ENCODE results near the gene TLE3.
"Not testable (repeated sequence)": the region's sequence is repeated elsewhere in the genome, so short reads cannot be mapped to it uniquely, and the experiment has no call there.

The TLE3 gene

DNA sequence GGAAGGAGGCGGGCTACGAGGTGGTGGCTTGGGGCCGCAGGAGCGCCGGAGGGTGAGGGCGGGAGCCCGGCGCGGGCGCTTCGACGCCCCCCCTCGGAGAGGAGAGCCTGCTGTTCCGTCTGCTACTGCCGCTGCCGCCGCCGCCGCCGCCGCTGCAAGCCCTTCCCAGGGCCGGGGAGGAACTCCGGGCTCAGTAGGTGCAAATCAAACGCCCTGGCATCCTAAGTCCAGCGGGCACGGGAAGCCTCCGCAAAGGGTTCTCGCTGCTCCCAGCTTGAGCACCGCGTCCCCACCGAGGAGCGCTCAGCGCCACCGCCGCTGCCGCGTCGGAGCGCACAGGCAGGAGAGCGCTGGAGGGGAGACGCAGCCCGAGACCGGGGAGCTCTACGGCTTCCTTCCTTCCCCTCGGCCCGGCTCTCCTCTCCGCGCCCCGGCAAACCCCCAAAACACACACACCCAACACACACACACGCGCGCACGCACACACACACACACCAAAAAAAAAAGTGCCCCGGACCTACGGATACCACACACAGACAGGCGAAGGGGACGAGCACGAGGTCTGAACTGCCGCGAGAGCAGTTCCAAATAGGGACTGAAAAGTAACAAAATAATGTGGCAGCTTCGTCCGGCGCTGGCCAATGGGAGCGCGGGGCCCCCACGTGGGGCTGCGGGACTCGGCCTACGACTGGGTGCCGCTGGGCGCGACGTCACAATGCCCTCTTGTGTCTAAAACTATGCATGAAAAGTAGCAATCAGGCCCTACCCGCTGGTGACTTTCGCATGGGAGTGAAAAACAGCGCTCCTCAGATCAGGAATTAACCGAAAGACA, at the start of gene TLE3:
TSS of gene TLE3 (minus strand) at position 597 of the 832 bp plus-strand sequence. CDS start 1,119 bp downstream, outside the sequence.
- peak; percentile 87 for DNase-seq (ENCODE audit: low read depth, low spot score)
- peak within 1 kb of the TSS; percentile 83 for H3K27ac ChIP-seq

DNA sequence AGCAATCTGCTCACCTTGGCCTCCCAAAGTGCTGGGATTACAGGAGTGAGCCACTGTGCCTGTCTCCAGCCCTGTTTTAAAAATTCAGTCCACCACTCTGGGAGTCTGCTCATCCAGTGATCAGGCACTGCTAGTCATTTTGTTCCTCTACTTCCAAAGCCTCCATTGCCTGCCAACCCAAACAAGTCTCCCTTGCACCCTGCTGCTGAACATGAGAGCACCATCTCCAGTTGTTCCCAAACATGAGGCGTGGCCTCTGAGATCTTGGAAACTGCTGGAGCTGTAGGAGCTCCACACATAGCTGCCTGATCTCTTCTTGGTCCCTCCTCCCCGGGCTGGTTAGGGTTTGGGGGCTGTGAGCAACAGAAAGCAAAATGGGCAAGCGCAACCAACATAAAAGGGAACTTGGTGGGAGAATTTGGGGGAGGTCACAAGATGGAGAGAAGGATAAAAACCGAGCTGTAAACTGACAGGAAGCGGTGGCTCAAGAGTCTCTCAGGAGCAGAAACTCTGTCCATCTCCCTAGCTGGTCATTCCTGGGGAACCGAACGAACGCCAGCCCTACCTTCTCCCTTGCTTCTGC, 49.6 kb upstream of the TLE3 start:
- DNase-seq (ENCODE audit: low read depth, low spot score) = no peak
- H3K27ac ChIP-seq = no peak overlapping the region

DNA sequence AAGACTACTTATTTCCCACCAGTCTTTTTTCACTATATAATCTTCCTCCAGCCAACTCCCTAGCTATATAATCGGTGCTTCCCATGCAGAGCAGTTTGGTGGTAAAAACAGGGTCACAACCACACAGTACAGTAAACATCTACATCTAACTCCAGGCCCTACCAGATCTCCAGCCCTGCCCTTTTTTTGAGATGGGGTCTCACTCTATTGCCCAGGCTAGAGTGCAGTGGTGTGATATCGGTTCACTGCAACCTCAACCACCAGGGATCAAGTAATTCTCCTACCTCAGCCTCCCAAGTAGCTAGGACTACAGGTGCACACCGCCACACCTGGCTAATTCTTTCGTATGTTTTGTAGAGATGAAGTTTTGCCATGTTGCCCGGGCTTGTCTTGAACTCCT, 49.1 kb upstream of the TLE3 start:
- no peak overlapping the region for H3K27ac ChIP-seq
- no peak for DNase-seq (ENCODE audit: low read depth, low spot score)

DNA sequence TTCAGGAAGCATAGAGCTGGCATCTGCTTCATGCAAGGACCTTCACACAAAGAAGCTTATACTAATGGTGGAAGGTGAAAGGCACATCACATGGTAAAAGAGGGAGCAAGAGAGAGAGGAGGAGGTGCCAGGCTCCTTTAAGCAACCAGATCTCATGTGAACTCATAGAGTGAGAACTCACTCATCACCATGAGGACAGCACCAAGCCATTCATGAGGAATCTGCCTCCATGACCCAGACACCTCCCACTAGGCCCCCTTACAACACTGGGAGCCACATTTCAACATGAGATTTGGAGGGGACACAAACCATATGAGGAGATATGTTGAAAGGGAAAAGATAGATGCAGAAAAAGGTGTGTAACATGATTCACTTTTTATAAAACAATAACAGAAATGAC, 48.4 kb upstream of the TLE3 start:
- no peak overlapping the region for H3K27ac ChIP-seq

DNA sequence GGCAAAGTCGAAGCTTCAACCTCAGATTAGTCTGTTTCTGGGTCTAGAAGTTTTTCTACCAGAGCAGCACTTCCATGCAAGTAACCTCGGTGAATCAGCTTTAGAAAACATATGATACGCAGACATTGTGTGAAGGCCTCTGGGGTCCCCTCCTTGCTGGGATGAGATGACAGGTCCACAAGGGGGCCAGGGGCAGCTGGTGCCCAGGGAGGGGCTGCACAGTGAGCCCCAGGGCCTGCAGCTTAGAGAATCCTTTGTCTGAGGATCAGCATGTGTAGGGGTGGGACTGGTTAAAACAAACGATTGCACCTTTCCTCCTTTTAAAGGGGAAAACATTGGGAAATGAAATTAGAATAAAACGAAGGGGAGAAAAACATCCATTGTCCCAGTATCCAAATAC, 47.5 kb upstream of the TLE3 start:
- DNase-seq (ENCODE audit: low read depth, low spot score) = no peak
- H3K27ac ChIP-seq = no peak overlapping the region

More for the DNA sequence above, 48.4 kb upstream of the TLE3 start:
- no peak for DNase-seq (ENCODE audit: low read depth, low spot score)

DNA sequence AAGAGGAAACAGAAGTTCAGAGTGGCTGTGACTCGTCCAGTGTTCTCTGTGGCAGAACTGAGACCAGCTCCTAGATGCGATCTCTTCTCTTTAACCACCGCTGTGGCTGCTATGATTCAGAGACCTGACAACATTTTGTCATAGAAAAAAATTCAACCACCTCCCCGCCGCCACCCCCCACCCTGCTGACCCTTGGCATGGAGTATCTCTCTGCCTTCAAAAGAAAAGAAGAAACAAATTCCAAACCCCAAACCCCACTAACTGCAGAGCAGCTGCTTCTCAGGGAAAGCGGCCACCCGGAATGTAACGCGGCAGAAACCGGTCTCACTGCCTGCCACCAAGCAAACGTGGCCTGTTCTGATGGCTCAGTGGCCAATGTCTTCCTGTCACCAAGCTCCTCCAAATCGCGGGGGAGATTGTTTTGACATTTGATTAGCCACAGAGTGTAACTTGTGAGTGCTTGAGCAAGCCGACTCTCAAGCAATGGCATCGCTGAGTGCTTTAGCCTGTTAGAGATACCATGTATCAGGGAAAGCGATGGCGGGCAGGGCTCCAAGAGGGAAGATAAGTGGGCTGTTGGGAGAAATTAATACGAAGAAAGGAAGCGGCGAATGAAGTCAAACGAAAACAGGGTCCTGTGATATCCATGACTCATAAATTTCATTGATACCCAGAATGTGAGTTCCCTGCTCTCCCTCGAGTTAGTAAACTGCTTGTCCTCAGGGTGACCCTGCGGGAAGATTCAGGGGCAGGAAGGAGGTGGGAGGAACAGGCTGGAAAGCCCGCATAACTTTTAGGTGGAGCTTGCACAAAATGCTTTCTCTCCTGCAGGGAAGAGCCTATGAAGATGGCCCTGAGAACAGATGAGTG, 44.8 kb upstream of the TLE3 start:
- no peak overlapping the region for H3K27ac ChIP-seq
- DNase-seq (ENCODE audit: low read depth, low spot score) = no peak

DNA sequence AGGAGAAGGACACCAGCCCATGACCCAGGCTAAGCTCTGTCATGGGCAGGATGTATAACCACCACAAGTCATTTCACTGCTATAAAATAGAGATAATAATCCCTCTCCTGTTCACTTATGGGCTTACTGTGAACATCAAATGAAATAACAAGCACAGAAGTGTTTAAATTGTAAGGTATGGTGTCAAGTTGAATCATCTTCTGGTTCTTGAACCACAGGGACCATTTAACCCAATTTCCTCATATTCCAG, 44.3 kb upstream of the TLE3 start:
- DNase-seq (ENCODE audit: low read depth, low spot score) = no peak
- no peak overlapping the region for H3K27ac ChIP-seq

DNA sequence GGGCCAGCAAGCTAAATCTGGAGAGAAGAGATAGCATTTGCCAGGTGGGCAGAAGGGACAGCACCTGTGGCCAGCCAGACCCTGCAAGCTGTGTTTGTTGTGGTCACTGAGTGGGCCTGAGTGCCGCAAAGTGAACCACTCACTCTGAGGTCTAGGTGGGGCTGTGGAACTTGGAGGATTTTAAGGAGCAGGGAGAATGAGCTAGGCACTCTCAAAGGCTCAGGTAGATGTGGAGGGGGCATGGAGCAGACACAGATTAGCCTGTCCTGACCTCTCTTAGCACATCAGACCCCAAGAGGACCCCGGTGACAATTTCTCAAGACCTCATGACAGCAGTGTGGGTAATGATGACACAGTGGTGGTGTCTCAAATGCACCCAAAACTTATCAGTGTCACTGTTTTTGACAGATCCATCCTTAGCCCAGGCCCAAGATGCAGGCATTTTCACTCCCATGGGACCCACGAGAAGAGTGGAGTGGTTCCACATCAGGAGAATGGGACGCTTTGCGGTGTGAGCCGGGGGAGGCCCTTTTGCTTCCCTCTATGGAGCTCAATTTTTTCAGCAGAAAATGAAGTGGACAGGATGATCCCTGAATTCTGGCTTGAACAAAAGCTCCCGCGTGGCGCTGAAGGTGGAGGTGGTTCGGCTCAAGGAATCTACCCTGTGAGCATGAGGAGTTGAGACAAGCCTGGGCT, 43.8 kb upstream of the TLE3 start:
- DNase-seq (ENCODE audit: low read depth, low spot score) = no peak
- no peak overlapping the region for H3K27ac ChIP-seq

DNA sequence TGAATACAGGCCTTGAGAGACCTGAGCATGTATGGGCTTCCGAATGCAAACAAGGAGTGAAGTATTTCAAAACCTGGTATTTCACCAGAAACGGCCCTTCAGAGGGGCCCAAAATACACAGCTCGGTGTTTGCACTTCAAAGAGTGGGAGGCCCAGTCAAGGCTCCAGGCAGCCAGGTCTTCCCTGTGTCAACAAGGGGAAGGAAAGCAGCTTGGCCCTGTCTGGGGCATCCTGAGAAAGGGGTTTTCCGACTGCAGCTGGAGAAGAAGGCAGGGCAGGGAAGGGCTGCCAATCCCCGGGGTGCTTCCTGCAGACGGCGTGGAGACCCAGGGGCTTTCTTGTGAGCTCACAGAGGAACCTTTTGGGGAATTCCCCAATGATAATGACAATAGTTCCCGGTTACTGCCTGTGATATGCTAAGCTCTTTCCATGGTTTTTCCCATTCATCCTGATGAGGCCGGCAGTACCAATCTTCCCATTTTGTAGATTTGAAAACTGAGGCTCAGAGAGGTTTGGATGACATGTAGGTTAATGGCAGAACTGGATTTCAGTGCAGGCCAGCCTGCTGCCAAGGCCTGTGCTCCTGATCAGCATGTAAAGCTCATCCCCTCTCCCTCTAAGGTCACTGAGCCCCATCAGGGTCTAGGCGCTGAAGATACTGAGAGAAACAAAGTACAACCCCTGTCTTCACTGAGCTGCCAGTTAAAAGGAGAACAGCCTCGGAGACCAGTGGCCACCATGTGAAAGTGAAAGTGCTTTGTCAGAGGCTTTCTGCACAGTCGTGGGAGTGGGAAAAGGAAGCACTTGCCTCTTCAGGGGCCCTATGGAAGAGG, 43.0 kb upstream of the TLE3 start:
- DNase-seq (ENCODE audit: low read depth, low spot score) = no peak
- H3K27ac ChIP-seq = no peak overlapping the region

DNA sequence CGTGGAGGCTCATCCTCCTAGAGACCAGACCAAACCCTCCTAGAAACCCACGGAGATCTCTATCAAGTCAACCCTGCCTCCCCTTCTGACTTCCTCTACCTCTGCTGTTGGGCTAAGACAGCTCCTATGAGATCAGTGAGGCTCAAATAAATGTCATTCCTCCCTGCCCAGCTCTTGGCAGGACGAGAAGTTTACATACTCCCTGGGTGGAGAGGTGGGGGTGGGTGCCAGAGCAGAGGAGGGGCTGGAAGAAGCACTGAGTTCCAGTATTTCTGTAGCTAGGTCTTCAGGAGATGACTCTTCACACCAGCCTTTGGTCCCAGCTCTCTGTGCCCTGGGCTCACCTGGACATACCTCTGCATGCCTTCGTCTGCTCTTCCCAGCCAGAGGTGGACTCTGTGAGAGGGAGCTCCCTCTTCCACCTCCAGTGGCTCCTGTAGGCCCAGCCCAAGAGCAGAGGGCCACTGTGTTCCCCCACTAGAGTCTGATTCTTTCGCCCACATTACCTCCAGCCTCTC, 42.4 kb upstream of the TLE3 start:
- DNase-seq (ENCODE audit: low read depth, low spot score) = no peak
- H3K27ac ChIP-seq = no peak overlapping the region

DNA sequence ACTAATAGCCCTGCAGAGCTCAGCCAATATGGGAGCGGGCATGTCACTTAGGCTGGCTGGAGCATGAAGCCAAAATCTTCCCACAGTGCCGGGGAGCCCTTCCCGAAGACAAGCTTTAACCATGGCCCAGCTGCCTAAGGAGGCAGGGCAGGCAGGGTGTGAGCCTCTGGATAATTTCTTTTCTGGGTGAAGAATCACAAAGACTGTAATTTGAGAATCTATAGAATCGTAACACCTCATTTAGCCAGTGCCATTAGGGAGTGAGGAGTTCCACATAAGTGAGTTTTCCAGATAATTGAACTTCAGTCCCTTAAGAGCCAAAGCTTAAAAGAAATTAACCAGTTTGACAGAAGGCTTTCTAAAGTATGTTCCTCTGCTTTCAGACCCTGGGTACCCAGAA, 40.2 kb upstream of the TLE3 start:
- DNase-seq (ENCODE audit: low read depth, low spot score) = no peak
- no peak overlapping the region for H3K27ac ChIP-seq

DNA sequence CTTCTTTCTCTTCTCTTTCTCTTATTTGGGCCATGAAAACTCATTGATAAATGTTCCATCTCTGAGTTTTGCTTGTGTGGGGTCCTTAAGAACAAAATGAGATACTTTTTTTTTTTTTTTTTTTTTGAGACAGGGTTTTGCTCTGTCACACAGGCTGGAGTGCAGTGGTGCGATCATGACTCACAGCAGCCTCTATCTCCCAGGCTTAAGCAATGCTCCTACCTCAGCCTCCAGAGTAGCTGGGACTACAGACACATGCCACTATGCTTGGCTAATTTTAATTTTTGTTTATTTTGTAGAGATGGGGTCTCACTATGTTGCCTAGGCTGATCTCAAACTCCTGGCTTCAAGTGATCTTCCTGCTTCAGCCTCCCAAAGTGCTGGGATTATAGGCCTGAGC, 39.3 kb upstream of the TLE3 start:
- DNase-seq (ENCODE audit: low read depth, low spot score) = not testable (repeated sequence)

DNA sequence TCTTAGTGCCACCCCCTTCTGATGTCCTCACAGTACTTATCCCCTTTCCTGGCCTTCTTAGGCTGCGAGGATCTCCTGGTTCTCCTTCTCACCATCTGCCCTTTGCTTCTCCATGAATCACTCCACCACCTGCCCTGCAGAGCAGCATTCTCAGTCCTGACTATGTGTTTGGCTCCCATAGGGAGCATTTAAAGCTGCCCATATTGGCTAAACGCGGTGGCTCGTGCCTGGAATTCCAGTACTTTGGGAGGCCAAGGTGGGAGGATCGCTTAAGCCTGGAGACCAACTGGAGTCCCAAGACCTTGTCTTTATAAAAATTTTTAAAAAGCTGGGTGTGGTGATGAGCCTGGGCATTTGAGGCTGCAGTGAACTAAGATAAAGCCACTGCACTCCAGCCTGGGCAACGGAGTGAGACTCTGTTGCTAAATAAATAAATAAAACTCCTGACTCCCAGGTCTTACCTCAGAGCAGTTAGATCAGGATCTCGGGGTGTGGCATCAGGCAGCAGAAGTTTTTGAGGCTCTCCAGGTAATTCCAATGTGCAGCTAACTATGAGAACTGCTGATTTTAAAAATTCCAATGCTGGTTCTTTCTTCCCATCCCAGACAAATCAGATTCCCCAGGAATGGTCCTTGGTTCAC, 36.2 kb upstream of the TLE3 start:
- no peak overlapping the region for H3K27ac ChIP-seq
- no peak for DNase-seq (ENCODE audit: low read depth, low spot score)

More for the DNA sequence above, 39.3 kb upstream of the TLE3 start:
- H3K27ac ChIP-seq = not testable (repeated sequence)

DNA sequence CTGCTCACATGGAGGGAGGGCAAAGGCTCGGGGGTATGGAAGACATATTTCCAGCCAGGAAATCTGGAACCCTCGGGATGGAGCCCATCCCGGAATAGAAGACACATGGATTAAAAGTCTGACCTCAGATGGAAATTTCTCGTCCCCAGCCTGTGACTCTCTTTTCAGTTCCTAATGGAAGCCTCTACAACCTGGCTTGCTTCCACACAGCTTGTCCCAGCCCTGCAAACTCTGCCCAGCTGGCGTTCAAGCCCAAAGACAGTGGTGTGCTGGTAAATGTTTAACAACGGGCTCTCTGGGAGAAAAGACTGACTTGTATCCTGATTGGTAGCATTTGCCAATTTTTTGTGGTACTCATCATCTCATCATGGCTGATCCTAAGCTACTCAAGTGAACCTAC, 35.6 kb upstream of the TLE3 start:
- DNase-seq (ENCODE audit: low read depth, low spot score) = no peak
- H3K27ac ChIP-seq = no peak overlapping the region

DNA sequence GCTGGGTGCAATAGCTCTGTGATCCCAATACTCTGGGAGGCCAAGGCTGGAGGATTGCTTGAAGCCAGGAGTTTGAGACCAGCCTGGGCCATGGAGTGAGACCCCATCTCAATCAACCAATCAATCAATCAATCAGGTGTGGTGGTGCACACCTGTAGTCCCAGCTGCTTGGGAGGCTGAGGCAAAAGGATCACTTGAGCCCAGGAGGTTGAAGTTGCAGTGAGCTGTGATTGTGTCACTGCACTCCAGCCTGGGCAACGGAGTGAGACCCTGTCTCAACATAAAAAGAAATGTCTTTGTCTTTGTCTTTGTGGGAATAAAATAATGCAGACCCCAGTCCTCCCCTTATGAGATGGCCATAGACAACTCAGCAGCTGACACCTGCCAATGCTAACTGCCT, 34.9 kb upstream of the TLE3 start:
- no peak for DNase-seq (ENCODE audit: low read depth, low spot score)
- no peak overlapping the region for H3K27ac ChIP-seq

DNA sequence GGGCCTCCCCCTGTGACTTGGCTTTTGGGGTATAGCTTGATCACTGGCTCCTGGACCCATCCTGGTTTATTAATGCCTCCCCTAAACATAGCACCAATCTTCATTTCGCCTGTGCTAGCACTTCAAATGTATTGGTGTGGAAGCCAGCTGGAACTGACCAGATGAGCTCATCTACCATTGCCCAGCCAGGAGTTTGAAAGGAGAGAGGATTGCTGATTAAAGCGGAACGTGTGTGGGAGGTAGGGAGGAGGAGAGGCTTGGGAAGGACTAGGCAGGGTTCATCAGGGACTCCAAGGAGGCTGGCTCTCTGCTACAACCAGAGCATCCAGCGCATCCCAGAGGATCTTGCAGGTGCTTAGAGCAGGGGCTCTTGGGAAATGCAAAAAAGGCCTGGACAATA, 34.4 kb upstream of the TLE3 start:
- no peak overlapping the region for H3K27ac ChIP-seq
- no peak for DNase-seq (ENCODE audit: low read depth, low spot score)

DNA sequence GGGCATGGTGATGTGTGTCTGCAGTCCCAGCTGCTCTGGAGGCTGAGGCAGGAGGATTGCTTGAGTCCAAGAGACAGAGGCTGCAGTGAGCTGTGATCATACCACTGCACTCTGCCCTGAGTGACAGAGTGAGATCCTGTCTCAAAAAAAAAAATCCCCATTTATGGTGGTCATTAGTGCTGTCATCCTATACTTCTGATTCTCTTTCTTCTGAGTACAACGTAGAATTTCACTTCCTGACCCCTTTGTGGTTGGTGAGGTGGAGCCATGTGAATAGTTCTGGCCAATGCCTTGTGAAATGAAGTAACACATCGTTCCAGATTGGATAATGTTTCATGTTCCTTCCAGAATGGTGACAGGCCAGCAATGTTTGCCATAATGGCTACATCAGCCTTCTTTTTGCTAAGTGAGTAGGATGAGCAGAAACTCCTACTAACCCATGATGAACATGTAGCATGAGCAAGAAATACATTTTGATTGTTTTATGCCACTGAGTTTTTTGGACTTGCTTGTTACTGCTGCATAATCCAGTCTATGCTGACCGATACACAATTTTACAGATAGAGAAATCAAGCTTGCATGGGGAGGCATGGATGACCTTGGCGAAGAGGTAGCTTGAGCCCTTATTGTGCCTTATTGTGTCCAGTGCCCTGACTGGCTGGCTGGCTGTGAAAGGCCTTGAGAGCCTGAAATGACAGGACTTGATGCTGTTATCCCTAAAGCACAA, 30.9 kb upstream of the TLE3 start:
- DNase-seq (ENCODE audit: low read depth, low spot score) = no peak

DNA sequence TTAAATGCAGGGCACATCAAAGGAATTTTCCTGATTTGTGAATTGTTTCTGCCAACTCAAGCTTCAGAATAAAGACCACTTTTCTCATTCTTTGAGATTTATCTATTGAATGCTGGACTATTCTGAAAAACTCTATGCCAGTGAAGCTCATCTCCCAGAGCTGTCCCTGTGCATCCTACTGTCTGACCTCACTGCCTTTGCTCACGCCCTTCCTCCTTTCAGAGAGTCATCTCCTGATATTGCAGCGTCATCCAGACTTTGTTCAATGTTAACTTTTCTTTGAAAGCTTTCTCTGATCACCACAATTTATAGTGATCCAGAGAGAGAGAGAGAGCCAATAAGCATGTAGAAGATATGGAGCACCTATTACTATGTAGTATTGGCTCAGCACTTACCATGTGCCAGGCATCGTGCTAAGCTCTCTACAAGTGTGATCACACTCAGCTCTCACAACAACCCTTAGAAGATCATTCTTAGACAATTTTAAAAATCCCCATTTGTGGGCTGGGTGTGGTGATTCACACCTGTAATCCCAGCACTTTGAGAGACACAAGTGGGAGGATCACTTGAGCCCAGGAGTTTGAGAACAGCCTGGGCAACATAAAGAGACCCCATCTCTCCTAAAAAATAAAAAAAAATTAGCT, 30.2 kb upstream of the TLE3 start:
- no peak overlapping the region for H3K27ac ChIP-seq
- DNase-seq (ENCODE audit: low read depth, low spot score) = no peak

More for the DNA sequence above, 30.9 kb upstream of the TLE3 start:
- H3K27ac ChIP-seq = no peak overlapping the region
